GM20000 (cell line): Measurements from ENCODE around the gene EDN1.

Experiments used
- DNase-seq: peaks from one replicate; pipeline ENCODE4 v3.0.0; 2012; ENCODE audit warnings: low spot score
- TF ChIP-seq, protein P1 (sequence below): IDR thresholded peaks from 2 replicates; pipeline ENCODE4 v1.5.1; 2012; ENCODE audit warnings: mild to moderate bottlenecking, control low read depth; ENCODE audit errors: extremely low read depth, missing control alignments

Gene EDN1

GRCh38 chr6:12294851-12295536, 4.8 kb downstream of the EDN1 start:
- DNase-seq, result no peak
- TF ChIP-seq, protein P1, sequence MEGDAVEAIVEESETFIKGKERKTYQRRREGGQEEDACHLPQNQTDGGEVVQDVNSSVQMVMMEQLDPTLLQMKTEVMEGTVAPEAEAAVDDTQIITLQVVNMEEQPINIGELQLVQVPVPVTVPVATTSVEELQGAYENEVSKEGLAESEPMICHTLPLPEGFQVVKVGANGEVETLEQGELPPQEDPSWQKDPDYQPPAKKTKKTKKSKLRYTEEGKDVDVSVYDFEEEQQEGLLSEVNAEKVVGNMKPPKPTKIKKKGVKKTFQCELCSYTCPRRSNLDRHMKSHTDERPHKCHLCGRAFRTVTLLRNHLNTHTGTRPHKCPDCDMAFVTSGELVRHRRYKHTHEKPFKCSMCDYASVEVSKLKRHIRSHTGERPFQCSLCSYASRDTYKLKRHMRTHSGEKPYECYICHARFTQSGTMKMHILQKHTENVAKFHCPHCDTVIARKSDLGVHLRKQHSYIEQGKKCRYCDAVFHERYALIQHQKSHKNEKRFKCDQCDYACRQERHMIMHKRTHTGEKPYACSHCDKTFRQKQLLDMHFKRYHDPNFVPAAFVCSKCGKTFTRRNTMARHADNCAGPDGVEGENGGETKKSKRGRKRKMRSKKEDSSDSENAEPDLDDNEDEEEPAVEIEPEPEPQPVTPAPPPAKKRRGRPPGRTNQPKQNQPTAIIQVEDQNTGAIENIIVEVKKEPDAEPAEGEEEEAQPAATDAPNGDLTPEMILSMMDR, result no peak

DNA sequence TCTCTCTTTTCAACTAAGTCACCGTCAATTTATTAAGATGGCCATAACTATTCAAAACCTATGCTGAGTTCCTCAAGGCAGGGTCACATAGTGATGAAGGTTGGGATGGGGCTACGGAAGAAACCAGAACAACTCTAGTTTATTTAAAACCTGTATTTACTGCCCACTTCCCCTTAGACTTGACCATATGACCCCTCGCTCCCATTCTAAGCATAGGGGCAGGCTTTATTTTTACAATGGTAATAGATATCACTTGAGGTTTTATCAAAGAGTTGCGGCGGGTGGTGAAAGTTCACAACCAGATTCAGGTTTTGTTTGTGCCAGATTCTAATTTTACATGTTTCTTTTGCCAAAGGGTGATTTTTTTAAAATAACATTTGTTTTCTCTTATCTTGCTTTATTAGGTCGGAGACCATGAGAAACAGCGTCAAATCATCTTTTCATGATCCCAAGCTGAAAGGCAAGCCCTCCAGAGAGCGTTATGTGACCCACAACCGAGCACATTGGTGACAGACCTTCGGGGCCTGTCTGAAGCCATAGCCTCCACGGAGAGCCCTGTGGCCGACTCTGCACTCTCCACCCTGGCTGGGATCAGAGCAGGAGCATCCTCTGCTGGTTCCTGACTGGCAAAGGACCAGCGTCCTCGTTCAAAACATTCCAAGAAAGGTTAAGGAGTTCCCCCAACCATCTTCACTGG, 5.5 kb downstream of the EDN1 start:
- TF ChIP-seq, protein P1, result no peak
- no peak for DNase-seq

- DNase-seq, result no peak
- TF ChIP-seq, protein P1, result no peak
Measured at GRCh38 chr6:12296255-12296573, 6.1 kb downstream of the EDN1 start.

DNA sequence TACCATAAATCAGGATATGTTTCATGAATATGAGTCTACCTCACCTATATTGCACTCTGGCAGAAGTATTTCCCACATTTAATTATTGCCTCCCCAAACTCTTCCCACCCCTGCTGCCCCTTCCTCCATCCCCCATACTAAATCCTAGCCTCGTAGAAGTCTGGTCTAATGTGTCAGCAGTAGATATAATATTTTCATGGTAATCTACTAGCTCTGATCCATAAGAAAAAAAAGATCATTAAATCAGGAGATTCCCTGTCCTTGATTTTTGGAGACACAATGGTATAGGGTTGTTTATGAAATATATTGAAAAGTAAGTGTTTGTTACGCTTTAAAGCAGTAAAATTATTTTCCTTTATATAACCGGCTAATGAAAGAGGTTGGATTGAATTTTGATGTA, 6.4 kb downstream of the EDN1 start:
- no peak for DNase-seq
- TF ChIP-seq, protein P1, result no peak

- DNase-seq, result no peak
- TF ChIP-seq, protein P1, result no peak
Measured at GRCh38 chr6:12297363-12298016, 7.3 kb downstream of the EDN1 start.

GRCh38 chr6:12298017-12298978, 8.1 kb downstream of the EDN1 start:
- no peak for DNase-seq
- TF ChIP-seq, protein P1, result no peak
